CD4-positive, alpha-beta T cell treated with Interleukin-1 beta for 1 hour (primary cell): ENCODE measurements around the gene POLA2.
"Not testable (repeated sequence)": the region's sequence is repeated elsewhere in the genome, so short reads cannot be mapped to it uniquely, and the experiment has no call there.

Source experiments
- DNase-seq, 2 donors: peaks; one replicate each; pipeline ENCODE4 v3.0.0-alpha.2; 2020 to 2022

Gene POLA2

GRCh38 chr11:65261591-65262380 lies at the start of gene POLA2:
POLA2 (plus strand) TSS chr11:65261962; CDS start chr11:65262293, 331 bp downstream.
- DNase-seq, result peak; percentile 97

GRCh38 chr11:65212226-65212801 lies 49.4 kb upstream of the POLA2 start:
- no peak for DNase-seq

DNA sequence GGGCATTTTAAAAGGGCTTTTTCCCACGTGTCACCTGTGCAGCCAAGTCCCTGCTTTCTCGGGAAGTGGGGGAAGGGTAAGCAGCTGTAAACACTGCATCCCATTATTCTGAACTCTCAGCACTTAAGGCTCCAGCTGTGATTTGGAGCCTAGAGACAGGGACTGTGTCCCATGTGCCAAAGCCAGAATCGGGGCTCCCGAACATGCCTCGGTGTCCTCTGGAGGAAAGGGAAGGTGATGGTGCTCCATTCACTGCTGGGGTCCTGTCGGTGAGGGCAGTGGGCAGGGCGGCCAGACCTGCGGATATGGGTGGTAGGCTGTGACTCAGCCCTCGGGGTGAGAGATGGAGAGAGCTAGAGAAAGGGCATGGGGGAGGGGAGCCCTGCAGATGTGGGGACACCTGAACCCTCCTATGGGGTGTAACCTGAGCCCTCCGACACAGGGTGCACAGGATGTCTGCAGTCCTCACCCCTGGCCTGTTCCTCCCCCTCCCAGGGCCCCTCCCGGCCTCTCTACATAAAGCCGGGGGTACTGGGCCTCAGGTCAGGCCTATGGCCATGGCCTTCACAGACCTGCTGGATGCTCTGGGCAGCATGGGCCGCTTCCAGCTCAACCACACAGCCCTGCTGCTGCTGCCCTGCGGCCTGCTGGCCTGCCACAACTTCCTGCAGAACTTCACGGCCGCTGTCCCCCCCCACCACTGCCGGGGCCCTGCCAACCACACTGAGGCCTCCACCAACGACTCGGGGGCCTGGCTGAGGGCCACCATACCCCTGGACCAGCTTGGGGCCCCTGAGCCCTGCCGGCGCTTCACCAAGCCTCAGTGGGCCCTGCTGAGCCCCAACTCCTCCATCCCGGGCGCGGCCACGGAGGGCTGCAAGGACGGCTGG lies 48.2 kb upstream of the POLA2 start:
- DNase-seq, result peak in 1 of 2 donors; percentile 14

DNA sequence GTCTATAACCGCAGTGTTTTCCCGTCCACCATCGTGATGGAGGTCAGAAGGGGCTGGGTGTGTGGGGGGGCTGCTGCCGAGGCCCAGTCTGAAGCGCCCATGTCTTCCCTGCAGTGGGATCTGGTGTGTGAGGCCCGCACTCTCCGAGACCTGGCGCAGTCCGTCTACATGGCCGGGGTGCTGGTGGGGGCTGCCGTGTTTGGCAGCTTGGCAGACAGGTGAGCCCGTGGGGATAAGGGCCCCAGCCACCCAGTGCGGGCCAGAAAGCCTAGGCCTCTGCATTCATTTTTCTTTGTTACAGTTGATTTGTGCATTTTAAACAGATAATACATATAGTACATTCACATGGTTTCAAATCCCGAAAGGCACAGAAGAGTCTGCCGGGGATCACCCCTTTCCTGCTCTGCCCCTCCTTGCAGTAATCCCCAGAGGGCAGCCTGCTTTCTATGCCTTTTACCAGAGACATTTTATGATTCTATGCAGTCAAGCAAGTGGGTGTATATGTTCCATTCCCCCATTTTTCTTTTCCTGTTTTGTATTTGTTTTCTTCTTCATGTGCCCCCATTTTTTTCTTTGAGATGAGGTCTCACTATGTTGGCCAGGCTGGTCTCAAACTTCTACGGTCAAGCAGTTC lies 47.4 kb upstream of the POLA2 start:
- no peak for DNase-seq

- DNase-seq, result no peak
Observed at GRCh38 chr11:65215441-65216076, 46.2 kb upstream of the POLA2 start.

DNA sequence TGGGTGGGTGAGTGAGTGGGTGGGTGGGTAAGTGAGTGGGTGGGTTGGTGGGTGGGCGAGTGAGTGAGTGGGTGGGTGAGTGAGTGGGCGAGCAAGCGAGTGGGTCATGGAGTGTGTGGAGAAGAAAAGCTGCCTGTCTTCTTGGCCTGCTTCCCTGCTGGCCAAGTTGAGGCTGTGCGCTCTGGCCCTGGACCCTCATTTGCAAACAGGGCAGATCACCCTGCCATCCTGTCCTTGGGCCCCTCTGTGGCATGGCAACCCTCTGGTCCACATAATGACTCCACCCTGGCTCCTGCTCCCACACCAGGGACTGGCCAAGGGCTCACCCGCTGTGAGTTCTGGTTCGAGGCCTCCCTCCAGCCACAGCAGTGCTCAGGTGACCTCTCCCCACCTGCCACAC lies 44.9 kb upstream of the POLA2 start:
- no peak for DNase-seq

GRCh38 chr11:65217441-65218423 lies 44.0 kb upstream of the POLA2 start:
- no peak for DNase-seq

DNA sequence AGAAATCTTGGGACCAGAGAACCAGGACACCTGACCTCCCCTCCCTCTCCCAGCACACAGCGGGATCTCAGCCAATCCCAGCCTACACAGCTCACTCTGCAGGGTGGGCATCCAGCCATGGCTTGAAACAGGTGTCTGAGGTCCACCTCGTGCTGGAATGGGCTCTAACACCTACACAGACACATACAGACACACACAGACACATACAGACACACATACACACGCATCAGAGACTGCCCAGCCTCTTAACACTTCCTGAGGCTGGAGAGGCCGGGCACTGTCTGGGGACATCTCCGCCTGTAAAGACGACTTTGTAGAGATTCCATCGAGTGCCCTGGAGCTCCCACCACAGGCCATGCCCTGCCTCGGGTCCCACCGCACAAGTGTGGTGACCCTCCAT lies 43.3 kb upstream of the POLA2 start:
- no peak for DNase-seq

DNA sequence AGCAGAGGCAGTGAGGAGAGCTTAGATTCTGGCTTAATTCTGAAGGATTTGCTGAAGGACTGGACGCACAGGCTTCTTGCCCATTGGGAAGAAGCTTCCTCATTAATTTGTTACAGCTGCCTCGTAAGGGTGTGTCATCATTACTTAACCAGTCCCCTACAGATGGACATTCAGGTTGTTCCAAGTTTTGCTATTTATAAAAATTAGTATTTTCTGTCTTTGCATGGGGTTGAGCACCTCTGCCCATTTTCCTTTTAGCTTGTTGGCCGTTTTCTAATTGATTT lies 41.9 kb upstream of the POLA2 start:
- no peak for DNase-seq

- DNase-seq, result no peak
Observed at GRCh38 chr11:65221026-65221425, 40.7 kb upstream of the POLA2 start.

DNA sequence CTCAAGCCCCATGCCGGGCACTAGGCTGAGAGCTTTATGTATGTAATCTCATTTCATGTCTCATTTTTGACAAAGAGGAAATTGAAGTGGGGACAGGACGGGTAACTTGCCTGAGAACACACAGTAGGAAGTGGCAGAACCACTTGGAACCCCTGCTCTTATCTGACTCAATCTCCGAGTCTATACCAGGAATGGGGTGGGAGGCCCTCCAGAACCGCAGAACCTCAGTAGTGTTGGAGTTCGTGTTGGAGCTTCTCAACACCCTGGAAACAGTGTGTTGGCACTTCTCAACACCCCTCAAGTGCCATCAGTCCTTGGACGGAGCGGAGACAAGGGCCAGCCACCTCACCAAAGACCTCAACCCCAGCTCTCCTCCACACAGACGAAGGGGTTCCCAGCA lies 38.8 kb upstream of the POLA2 start:
- DNase-seq, result no peak

GRCh38 chr11:65224930-65225278 lies 36.9 kb upstream of the POLA2 start:
- DNase-seq, result no peak

DNA sequence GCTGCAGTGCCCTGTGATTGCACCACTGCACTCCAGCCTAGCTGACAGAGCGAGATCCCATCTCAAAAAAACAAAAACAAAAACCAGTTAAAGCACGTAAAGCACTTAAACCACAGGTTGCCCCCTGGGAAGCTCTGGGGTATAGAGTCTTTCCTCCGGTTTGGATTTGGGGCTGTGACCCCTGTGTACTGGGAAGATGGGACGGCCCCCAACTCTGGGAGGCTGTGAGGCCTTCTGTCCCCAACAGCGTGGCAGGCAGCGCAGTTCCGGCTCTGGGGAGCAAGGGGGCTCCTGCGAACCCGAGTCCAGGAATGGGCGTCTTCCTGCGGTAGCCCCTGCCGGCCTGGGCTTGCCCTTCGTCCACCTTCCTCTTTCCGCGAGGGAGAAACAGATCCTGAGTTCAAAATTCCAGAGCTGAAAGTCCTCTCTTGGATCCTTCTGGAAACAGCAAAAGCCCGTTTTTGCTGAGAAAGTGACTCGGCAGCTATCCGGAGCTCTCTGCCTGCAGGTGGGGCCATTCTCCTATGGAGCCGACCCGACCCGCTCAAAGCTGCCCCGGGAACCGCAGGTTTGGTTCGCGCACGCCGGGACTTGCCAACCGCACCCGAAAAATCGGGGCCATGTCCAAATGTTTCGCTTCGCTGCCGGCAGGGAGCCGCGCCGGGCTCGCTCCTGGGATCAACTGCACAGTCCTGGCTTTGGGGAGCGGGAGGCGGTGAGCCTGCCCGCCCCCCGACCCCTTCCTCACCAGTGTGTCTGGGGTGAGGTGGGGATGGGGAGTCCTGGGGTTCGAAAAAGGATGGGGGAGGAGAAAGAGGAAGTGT lies 36.3 kb upstream of the POLA2 start:
- DNase-seq, result peak; percentile 55 to 60

DNA sequence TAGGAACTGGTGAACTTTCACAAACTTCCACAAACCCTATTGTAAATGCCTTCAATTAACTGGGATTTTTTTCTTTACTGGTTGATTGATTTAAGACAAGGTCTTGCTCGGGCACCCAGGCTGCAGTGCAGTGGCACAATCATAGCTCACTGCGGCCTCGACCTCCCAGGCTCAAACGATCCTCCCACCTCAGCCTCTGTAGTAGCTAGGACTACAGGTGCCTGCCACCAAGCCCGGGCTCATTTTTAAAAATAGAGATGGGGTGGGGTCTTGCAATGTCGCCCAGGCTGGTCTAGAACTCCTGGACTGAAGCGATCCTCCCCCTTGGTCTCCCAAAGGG lies 35.7 kb upstream of the POLA2 start:
- DNase-seq, result no peak

- no peak for DNase-seq
Observed at GRCh38 chr11:65227879-65228278, 33.9 kb upstream of the POLA2 start.

DNA sequence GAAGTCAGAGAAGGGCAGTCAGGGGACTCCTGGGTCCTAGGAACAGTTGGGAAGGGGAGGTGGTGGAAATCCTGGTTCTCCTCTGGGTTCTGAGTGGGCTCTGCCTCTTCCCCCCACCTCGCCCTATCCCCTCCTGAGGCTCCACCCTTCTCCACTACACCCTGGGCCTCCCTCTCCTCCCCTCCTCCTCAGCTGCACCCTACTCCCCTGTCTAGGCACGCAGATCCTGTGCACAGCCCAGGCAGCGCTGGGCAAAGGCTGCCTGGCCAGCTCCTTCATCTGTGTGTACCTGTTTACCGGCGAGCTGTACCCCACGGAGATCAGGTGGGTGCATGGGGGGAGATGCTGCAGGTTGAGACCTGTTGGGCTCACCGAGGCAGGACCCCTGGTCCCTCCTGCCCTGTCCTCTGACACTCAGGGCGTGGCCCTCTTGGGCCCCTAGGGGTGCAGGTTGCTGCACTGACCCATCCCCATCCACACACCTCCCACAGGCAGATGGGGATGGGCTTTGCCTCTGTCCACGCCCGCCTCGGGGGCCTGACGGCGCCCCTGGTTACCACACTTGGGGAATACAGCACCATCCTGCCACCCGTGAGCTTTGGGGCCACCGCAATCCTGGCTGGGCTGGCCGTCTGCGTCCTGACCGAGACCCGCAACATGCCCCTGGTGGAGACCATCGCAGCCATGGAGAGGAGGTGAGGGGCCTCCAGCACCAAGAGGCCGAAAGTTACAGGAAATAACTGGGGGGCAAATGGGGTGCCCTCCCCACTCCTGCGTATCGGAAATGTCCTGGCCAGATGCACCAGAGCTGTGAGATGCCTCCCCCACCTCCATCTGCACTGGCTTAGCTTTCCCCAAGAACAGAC lies 25.3 kb upstream of the POLA2 start:
- no peak for DNase-seq

GRCh38 chr11:65238302-65238701 lies 23.5 kb upstream of the POLA2 start:
- not testable (repeated sequence) for DNase-seq

DNA sequence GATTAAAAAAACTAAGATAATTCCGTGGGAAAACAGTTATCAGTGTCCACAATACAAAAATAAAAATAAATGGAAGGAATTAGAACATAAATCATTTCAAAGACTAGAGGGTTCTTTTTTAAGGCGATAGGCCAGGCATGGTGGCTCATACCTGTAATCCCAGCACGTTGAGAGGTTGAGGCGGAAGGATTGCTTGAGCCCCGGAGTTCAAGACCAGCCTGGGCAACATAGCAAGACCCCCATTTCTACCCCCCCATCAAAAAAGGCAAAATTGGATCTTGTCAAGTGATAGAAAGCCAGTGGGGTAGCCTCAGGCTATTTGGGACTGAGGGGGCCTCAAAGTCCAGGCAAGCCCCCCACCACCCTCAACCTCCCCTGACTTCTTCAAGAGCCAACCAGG lies 20.6 kb upstream of the POLA2 start:
- DNase-seq, result no peak

- no peak for DNase-seq
Observed at GRCh38 chr11:65241692-65242091, 20.1 kb upstream of the POLA2 start.

DNA sequence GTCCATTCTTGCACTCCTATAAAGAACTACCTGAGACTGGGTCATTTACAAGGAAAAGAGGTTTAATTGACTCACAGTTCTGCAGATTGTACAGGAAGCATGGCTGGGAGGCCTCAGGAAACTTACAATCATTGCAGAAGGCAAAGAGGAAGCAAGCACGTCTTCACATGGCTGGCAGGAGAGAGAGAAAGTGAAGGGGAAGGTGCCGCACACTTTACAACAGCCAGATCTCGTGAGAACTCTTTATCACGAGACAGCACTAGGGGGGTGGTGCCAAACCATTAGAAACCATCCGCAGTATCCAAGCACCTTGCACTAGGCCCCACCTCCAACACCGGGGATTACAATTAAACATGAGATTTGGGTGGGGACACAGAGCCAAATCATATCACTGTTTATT lies 19.4 kb upstream of the POLA2 start:
- DNase-seq, result no peak
